ENCODE measurements around the gene LTA4H. TPM values are rescaled to one million over a fixed set of nuclear protein-coding genes. Genes with fewer than 3 reads are reported as not detected.

Gene LTA4H
- total RNA-seq, 1 donor from 2014 or later = 266 TPM

DNA sequence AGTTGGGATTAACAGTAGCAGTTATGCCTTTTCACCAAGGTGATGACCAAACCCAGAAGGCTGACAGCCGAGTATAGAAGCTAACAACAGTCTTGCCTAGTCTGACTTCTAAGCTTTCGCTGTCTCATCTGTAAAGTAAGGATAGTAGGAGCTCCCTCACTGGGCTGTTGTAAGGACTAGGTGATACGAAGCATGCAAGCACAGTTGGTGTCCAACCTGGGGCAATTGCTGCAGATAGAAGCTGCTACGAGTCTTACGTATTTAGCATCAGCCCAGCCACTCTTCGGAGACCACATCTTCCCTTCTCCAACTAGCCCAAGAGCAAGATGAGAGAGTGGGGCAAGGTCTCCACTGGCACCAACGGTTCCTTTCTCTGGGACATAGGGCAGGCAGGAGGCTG is 45.3 kb downstream of the LTA4H start:
- Mint-ChIP-seq H3K36me3 (no peaks in the 10 kb centered on the region), H3K4me1 (peaks cover 24% of the 10 kb centered on the region), H3K27me3 (ENCODE audit: insufficient read depth, low read depth) (peaks cover 5% of the 10 kb centered on the region), H3K9me3 (no peaks in the 10 kb centered on the region), H3K27ac (no peak overlapping the region), H3K4me3 (no peak overlapping the region)
- no peaks in the 10 kb centered on the region for H3F3A ChIP-seq (ENCODE audit: low read depth)
- H3K9ac ChIP-seq = no peak overlapping the region
- peaks cover 19% of the 10 kb centered on the region for H3K4me1 ChIP-seq
- H3K4me2 ChIP-seq = no peak overlapping the region
- no peak overlapping the region for H2AFZ ChIP-seq (replicated peaks)
- DNase-seq (ENCODE audit: low spot score) = no peak
- H3K36me3 ChIP-seq = no peaks in the 10 kb centered on the region
- no peaks in the 10 kb centered on the region for H3K79me2 ChIP-seq (ENCODE audit: low read depth)
- H4K20me1 ChIP-seq (ENCODE audit: low read depth) = no peaks in the 10 kb centered on the region
- H3K9me3 ChIP-seq (ENCODE audit: low read depth) = no peaks in the 10 kb centered on the region
- H3K4me3 ChIP-seq = no peak overlapping the region
- TF ChIP-seq EZH2 (IDR thresholded peaks at IDR 0.05) (no peak), EZH2phosphoT487 (IDR thresholded peaks at IDR 0.05) (no peak)
- TF ChIP-seq, protein P1, sequence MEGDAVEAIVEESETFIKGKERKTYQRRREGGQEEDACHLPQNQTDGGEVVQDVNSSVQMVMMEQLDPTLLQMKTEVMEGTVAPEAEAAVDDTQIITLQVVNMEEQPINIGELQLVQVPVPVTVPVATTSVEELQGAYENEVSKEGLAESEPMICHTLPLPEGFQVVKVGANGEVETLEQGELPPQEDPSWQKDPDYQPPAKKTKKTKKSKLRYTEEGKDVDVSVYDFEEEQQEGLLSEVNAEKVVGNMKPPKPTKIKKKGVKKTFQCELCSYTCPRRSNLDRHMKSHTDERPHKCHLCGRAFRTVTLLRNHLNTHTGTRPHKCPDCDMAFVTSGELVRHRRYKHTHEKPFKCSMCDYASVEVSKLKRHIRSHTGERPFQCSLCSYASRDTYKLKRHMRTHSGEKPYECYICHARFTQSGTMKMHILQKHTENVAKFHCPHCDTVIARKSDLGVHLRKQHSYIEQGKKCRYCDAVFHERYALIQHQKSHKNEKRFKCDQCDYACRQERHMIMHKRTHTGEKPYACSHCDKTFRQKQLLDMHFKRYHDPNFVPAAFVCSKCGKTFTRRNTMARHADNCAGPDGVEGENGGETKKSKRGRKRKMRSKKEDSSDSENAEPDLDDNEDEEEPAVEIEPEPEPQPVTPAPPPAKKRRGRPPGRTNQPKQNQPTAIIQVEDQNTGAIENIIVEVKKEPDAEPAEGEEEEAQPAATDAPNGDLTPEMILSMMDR (IDR thresholded peaks at IDR 0.05) = no peak
- H3K27me3 ChIP-seq = no peaks in the 10 kb centered on the region
- H3K27ac ChIP-seq = no peak overlapping the region

DNA sequence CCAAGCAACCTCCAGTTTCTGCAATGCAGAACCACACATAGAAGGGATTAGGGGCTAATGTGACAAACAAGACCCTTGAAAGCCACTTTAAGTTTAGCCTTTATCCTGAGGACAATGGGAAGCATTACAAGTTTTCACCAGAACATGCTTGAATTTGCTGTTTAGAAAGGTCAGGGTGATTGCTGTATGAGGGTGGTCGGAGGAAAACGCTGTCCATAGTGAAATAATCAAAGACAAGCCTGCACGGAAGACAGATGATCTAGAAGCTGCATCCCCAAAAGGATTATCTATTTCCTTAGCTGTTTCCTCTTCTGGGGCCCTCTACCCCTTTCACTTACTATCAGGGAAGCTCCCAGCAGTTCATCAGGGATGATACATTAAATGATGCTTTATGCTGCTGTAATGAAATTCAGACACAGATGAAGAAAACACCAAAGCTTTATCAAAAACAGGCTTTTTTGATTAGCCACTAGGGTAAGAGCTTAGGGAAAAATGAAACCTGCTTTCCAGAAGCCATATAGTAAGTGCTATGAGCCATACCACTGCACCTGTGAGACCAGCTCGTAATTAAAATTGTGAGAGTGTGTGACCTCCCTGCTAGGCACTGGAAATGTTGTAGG is 45.8 kb downstream of the LTA4H start:
- peaks cover 24% of the 10 kb centered on the region for H3K4me1 Mint-ChIP-seq
- Histone ChIP-seq H3K36me3 (no peaks in the 10 kb centered on the region), H3K9ac (no peak overlapping the region), H3K4me3 (no peak overlapping the region), H3K27ac (no peak overlapping the region), H4K20me1 (ENCODE audit: low read depth) (no peaks in the 10 kb centered on the region), H2AFZ (replicated peaks) (no peak overlapping the region), H3K4me2 (no peak overlapping the region), H3K9me3 (ENCODE audit: low read depth) (no peaks in the 10 kb centered on the region), H3K79me2 (ENCODE audit: low read depth) (no peaks in the 10 kb centered on the region), H3K27me3 (no peaks in the 10 kb centered on the region), H3K4me1 (peaks cover 19% of the 10 kb centered on the region), H3F3A (ENCODE audit: low read depth) (no peaks in the 10 kb centered on the region)
- peaks cover 5% of the 10 kb centered on the region for H3K27me3 Mint-ChIP-seq (ENCODE audit: insufficient read depth, low read depth)
- H3K27ac Mint-ChIP-seq = no peak overlapping the region
- no peaks in the 10 kb centered on the region for H3K36me3 Mint-ChIP-seq
- H3K9me3 Mint-ChIP-seq = no peaks in the 10 kb centered on the region
- H3K4me3 Mint-ChIP-seq = no peak overlapping the region
- no peak for TF ChIP-seq EZH2 (IDR thresholded peaks at IDR 0.05)
- no peak for DNase-seq (ENCODE audit: low spot score)

DNA sequence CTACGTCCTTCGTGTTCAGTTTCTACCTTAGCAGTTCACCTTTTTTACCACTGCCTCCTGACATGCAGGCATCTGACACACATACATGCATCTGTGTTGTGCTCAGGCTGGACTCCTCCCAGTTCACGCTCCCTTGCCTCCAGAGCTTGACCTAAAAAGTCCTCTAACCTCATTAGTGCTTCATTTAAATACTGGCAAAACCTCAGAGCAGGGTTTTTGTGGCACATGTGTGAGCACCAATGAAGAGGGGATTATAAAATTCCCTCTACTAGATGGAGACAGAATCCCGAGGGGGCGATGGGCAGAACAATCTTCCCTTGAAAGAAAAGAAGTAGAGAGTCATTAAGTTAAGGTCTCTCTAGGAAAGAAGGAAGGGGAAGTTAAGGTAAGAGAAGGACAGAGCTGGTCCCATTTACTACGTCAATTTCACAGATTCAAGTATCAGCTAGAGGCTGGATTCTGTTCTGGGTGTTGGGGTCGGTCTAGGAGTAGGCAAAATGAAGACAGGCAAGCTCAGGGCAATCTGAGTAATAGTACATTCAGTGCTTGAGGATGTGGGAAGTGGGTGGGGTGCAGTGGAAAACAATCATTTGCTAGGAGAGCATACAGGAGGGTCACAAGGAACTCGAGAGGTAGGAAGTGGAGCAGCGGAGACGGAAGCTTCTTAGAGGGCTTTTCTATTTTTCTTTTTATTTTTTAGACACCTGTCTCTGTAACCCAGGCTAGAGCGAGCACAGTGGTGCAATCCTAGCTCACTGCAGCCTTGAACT is 46.7 kb downstream of the LTA4H start:
- Histone ChIP-seq H3F3A (ENCODE audit: low read depth) (no peaks in the 10 kb centered on the region), H2AFZ (replicated peaks) (no peak overlapping the region), H3K79me2 (ENCODE audit: low read depth) (no peaks in the 10 kb centered on the region), H3K9ac (no peak overlapping the region), H3K4me2 (no peak overlapping the region), H3K27me3 (no peaks in the 10 kb centered on the region), H3K4me3 (no peak overlapping the region), H3K27ac (no peak overlapping the region), H4K20me1 (ENCODE audit: low read depth) (no peaks in the 10 kb centered on the region), H3K4me1 (peaks cover 19% of the 10 kb centered on the region), H3K36me3 (no peaks in the 10 kb centered on the region), H3K9me3 (ENCODE audit: low read depth) (no peaks in the 10 kb centered on the region)
- Mint-ChIP-seq H3K9me3 (no peaks in the 10 kb centered on the region), H3K27ac (no peak overlapping the region), H3K4me3 (no peak overlapping the region), H3K27me3 (ENCODE audit: insufficient read depth, low read depth) (peaks cover 5% of the 10 kb centered on the region), H3K4me1 (peaks cover 24% of the 10 kb centered on the region), H3K36me3 (no peaks in the 10 kb centered on the region)
- no peak for DNase-seq (ENCODE audit: low spot score)
- no peak for TF ChIP-seq EZH2 (IDR thresholded peaks at IDR 0.05)
- TF ChIP-seq, protein P1 (IDR thresholded peaks at IDR 0.05) = no peak
- no peak for TF ChIP-seq EZH2phosphoT487 (IDR thresholded peaks at IDR 0.05)
